ENCODE results near the gene NAIF1. TPM values are rescaled to one million over a fixed set of nuclear protein-coding genes. Genes with fewer than 3 reads are reported as not detected.

Gene NAIF1
- total and polyA plus RNA-seq, 10 of the 15 experiments (the other 5 are each of a cell fraction or from before 2014, with no cell fraction given), result 2.4 to 14.2 (median 7.1) TPM

DNA sequence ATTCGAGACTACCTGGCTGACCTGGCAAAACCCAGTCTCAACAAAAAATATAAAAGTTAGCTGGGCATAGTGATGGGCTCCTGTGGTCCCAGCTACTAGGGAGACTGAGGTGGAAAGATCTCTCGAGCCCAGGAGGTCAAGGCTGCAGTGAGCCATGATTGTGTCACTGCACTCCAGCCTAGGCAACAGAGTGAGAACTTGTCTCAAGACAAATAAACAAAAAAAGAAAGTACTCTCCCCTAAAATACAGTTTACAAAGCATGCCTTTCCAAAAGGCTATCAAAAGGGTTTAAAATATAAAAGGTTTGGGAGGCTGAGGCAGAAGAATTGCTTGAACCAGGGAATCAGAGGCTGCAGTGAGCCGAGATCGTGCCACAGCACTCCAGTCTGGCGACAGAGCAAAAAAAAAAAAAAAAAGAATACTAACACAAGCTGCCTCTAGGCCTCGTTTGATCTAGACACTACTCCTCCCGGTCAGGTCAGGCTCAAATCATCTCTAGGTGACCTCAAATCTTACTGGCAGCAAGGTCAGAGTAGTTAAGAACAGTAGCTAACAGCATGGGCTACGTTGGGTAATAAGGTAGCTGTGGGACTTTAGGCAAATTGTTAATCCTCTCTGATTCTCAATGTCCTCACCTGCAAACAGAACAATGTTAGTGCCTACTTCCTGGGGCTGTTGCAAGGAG, 9.3 kb downstream of the NAIF1 start:
- Histone ChIP-seq H3K9ac (ENCODE audit: control insufficient read depth, insufficient read depth, low read length) (no peak overlapping the region), H3K4me1 (ENCODE audit: control insufficient read depth, insufficient read depth, low read length) (peaks cover 11% of the 10 kb centered on the region), H3K36me3 (ENCODE audit: control insufficient read depth in 2 of 2, insufficient read depth in 2 of 2, low read length in 1 of 2) (no peaks in the 10 kb centered on the region), H3K79me2 (ENCODE audit: control insufficient read depth, insufficient read depth, low read length) (no peaks in the 10 kb centered on the region), H3K4me2 (ENCODE audit: control insufficient read depth, insufficient read depth) (no peak overlapping the region), H3K9me3 (replicated peaks; ENCODE audit: control insufficient read depth, insufficient read depth, low read length) (no peaks in the 10 kb centered on the region), H3K27me3 (replicated peaks in 1 of 2; ENCODE audit: control insufficient read depth in 2 of 2, insufficient read depth in 2 of 2, low read length in 1 of 2) (no peaks in the 10 kb centered on the region), H2AFZ (ENCODE audit: control insufficient read depth, low read depth, low read length) (no peak overlapping the region), H3K4me3 (no peak overlapping the region), H4K20me1 (ENCODE audit: control insufficient read depth, insufficient read depth) (no peaks in the 10 kb centered on the region), H3K27ac (ENCODE audit: control insufficient read depth, insufficient read depth) (no peak overlapping the region)
- CTCF ChIA-PET, result interaction anchor here (1.0 to 1.3 kb wide), 2 partner anchors 60 to 116 kb away, joined by 3 to 6 read pairs; no protein-coding TSS in a partner anchor
- no peak for ATAC-seq
- no peak for FAIRE-seq
- DNase-seq (ENCODE audit: low read depth, low spot score), result no peak
- SMC1A ChIA-PET (ENCODE audit: uncharacterized antibody, unreplicated experiment), result interaction anchor here (0.6 to 1.1 kb wide), 2 partner anchors 15 to 69 kb away, joined by 3 to 7 read pairs; no protein-coding TSS in a partner anchor
- RAD21 ChIA-PET (ENCODE audit: unreplicated experiment), result no interaction called here
- POLR2A ChIA-PET, result interaction anchor here (0.7 kb wide), 2 partner anchors 12 to 55 kb away, joined by 4 to 6 read pairs; no protein-coding TSS in a partner anchor
- no TSS peak for BruUV-seq (replicated peaks)
- intact Hi-C loops (cut with micrococcal nuclease; ENCODE audit: unreplicated experiment) (no loop called here), in situ Hi-C loops (cut with MboI) (no loop called here)
- WGBS (ENCODE audit: insufficient coverage, insufficient replicate concordance, low lambda C conversion rate, missing lambda C conversion rate), result 40% methylated on average over 8 of the region's 8 CpGs
- TF ChIP-seq NR2C1 (IDR thresholded peaks at IDR 0.05) (no peak), RB1 (IDR thresholded peaks at IDR 0.05; ENCODE audit: borderline replicate concordance) (no peak), WRNIP1 (IDR thresholded peaks at IDR 0.05; ENCODE audit: borderline replicate concordance, low read depth, low read length) (no peak), ATF7 (IDR thresholded peaks at IDR 0.05; ENCODE audit: low read depth) (no peak), TCF12 (IDR thresholded peaks at IDR 0.05; ENCODE audit: low read depth, low read length) (no peak), ZBED1 (IDR thresholded peaks at IDR 0.05; ENCODE audit: borderline replicate concordance) (no peak), POLR2AphosphoS5 (IDR thresholded peaks at IDR 0.05; ENCODE audit: low read length) (no peak), HDGF (IDR thresholded peaks at IDR 0.05) (no peak), PAX5 (IDR thresholded peaks at IDR 0.05; ENCODE audit: borderline replicate concordance, low read depth, low read length) (no peak), EGR1 (IDR thresholded peaks at IDR 0.05; ENCODE audit: borderline replicate concordance in 1 of 2, low read depth in 2 of 2, low read length in 2 of 2) (no peak), NBN (IDR thresholded peaks at IDR 0.05) (no peak), GABPA (IDR thresholded peaks at IDR 0.05; ENCODE audit: low read depth) (no peak), TCF7 (IDR thresholded peaks at IDR 0.05; ENCODE audit: borderline replicate concordance) (no peak)
- TF ChIP-seq, protein P1, sequence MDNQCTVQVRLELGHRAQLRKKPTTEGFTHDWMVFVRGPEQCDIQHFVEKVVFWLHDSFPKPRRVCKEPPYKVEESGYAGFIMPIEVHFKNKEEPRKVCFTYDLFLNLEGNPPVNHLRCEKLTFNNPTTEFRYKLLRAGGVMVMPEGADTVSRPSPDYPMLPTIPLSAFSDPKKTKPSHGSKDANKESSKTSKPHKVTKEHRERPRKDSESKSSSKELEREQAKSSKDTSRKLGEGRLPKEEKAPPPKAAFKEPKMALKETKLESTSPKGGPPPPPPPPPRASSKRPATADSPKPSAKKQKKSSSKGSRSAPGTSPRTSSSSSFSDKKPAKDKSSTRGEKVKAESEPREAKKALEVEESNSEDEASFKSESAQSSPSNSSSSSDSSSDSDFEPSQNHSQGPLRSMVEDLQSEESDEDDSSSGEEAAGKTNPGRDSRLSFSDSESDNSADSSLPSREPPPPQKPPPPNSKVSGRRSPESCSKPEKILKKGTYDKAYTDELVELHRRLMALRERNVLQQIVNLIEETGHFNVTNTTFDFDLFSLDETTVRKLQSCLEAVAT (IDR thresholded peaks at IDR 0.05), result no peak
- TF ChIP-seq, protein P2, sequence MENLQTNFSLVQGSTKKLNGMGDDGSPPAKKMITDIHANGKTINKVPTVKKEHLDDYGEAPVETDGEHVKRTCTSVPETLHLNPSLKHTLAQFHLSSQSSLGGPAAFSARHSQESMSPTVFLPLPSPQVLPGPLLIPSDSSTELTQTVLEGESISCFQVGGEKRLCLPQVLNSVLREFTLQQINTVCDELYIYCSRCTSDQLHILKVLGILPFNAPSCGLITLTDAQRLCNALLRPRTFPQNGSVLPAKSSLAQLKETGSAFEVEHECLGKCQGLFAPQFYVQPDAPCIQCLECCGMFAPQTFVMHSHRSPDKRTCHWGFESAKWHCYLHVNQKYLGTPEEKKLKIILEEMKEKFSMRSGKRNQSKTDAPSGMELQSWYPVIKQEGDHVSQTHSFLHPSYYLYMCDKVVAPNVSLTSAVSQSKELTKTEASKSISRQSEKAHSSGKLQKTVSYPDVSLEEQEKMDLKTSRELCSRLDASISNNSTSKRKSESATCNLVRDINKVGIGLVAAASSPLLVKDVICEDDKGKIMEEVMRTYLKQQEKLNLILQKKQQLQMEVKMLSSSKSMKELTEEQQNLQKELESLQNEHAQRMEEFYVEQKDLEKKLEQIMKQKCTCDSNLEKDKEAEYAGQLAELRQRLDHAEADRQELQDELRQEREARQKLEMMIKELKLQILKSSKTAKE (IDR thresholded peaks at IDR 0.05; ENCODE audit: low read depth, poor library complexity, severe bottlenecking), result no peak
- TF ChIP-seq, protein P3, sequence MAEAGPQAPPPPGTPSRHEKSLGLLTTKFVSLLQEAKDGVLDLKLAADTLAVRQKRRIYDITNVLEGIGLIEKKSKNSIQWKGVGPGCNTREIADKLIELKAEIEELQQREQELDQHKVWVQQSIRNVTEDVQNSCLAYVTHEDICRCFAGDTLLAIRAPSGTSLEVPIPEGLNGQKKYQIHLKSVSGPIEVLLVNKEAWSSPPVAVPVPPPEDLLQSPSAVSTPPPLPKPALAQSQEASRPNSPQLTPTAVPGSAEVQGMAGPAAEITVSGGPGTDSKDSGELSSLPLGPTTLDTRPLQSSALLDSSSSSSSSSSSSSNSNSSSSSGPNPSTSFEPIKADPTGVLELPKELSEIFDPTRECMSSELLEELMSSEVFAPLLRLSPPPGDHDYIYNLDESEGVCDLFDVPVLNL (IDR thresholded peaks at IDR 0.05; ENCODE audit: low read depth, low read length), result no peak
- TF ChIP-seq, protein P4, sequence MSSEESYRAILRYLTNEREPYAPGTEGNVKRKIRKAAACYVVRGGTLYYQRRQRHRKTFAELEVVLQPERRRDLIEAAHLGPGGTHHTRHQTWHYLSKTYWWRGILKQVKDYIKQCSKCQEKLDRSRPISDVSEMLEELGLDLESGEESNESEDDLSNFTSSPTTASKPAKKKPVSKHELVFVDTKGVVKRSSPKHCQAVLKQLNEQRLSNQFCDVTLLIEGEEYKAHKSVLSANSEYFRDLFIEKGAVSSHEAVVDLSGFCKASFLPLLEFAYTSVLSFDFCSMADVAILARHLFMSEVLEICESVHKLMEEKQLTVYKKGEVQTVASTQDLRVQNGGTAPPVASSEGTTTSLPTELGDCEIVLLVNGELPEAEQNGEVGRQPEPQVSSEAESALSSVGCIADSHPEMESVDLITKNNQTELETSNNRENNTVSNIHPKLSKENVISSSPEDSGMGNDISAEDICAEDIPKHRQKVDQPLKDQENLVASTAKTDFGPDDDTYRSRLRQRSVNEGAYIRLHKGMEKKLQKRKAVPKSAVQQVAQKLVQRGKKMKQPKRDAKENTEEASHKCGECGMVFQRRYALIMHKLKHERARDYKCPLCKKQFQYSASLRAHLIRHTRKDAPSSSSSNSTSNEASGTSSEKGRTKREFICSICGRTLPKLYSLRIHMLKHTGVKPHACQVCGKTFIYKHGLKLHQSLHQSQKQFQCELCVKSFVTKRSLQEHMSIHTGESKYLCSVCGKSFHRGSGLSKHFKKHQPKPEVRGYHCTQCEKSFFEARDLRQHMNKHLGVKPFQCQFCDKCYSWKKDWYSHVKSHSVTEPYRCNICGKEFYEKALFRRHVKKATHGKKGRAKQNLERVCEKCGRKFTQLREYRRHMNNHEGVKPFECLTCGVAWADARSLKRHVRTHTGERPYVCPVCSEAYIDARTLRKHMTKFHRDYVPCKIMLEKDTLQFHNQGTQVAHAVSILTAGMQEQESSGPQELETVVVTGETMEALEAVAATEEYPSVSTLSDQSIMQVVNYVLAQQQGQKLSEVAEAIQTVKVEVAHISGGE (CRISPR knock-in tag; IDR thresholded peaks at IDR 0.05), result no peak
